ENCODE results near the gene MEST. TPM values are rescaled to one million over a fixed set of nuclear protein-coding genes. Genes with fewer than 3 reads are reported as not detected.
"Not testable (repeated sequence)": the region's sequence is repeated elsewhere in the genome, so short reads cannot be mapped to it uniquely, and the experiment has no call there.

The MEST gene
- total and polyA plus RNA-seq, 2 of the 13 experiments (the other 11 are each of a cell fraction or from before 2014, with no cell fraction given): 49.5 to 54.6 TPM

DNA sequence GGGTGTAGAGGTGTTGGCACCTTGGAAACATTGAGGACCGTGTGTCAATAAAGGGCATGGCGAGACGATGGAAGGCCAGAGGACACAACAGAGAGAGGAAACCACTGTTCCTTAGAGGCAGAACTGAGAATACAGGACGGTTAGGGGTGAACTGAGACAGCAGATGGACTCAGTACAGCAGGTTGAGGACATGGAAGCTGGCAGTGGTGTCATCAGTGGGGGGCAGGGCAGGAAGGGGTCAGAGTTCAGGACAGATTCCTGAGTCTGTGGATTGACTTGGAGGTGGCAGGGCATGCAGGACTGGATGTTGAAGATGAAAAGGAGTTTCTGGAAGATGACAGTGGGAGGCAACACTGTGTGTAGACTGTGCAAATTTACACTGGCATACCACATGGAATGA lies 50.4 kb downstream of the MEST start:
- H3K4me1 ChIP-seq (ENCODE audit: insufficient read depth, low read length): peaks cover 16% of the 10 kb centered on the region
- H4K20me1 ChIP-seq (ENCODE audit: insufficient read depth, low read length); CTCF ChIA-PET (ENCODE audit: low intra/inter-chr PET ratio, low total read pairs); H3K36me3 ChIP-seq (replicated peaks in 1 of 2; ENCODE audit: control insufficient read depth in 1 of 2, insufficient read depth in 2 of 2, low read length in 2 of 2); H3K27ac ChIP-seq (ENCODE audit: extremely low read length, insufficient read depth, low read length); H3K79me2 ChIP-seq (ENCODE audit: insufficient read depth, low read length); H3K4me2 ChIP-seq (ENCODE audit: low read depth, low read length); in situ Hi-C loops (cut with HindIII; ENCODE audit: extremely low pct_ligation_motif_present, low pct_unique_long_range_greater_than_20kb); H3K9me3 ChIP-seq (ENCODE audit: low read length); BruUV-seq (replicated peaks); H3K27me3 ChIP-seq (ENCODE audit: control insufficient read depth in 1 of 2, insufficient read depth in 2 of 2, low read length in 2 of 2); DNase-seq (ENCODE audit: low spot score); FAIRE-seq; H2AFZ ChIP-seq (ENCODE audit: low read length); intact Hi-C loops (cut with micrococcal nuclease; ENCODE audit: unreplicated experiment); H3K4me3 ChIP-seq (replicated peaks in 1 of 3; ENCODE audit: insufficient read depth in 1 of 3, low read depth in 2 of 3, low read length in 3 of 3); POLR2A ChIA-PET; H3K9ac ChIP-seq (ENCODE audit: insufficient read depth, low read depth, low read length): not testable (repeated sequence)
- WGBS (ENCODE audit: low lambda C conversion rate): 79% methylated on average over 4 of the region's 4 CpGs
- peak; percentile 38; the same call in 1 of the 3 replicates for ATAC-seq
- TF ChIP-seq ZNF281 (CRISPR knock-in tag; IDR thresholded peaks at IDR 0.05; ENCODE audit: borderline replicate concordance): 0 out of 2 replicates have a peak, but pooled peaks have one; percentile 18

GRCh38 chr7:130543487-130544010 lies 51.7 kb downstream of the MEST start:
- intact Hi-C loops (cut with micrococcal nuclease; ENCODE audit: unreplicated experiment): no loop called here
- CTCF ChIA-PET (ENCODE audit: low intra/inter-chr PET ratio, low total read pairs): no interaction called here
- WGBS (ENCODE audit: low lambda C conversion rate): 92% methylated on average over 2 of the region's 2 CpGs

More at GRCh38 chr7:130543487-130544010, 51.7 kb downstream of the MEST start:
- H3K4me2 ChIP-seq (ENCODE audit: low read depth, low read length): no peak overlapping the region
- FAIRE-seq (no peak), ATAC-seq (no peak), DNase-seq (ENCODE audit: low spot score) (no peak)
- in situ Hi-C loops (cut with HindIII; ENCODE audit: extremely low pct_ligation_motif_present, low pct_unique_long_range_greater_than_20kb): no loop called here
- no TSS peak for BruUV-seq (replicated peaks)
- H4K20me1 ChIP-seq (ENCODE audit: insufficient read depth, low read length): no peaks in the 10 kb centered on the region
- no peak overlapping the region for H3K27ac ChIP-seq (ENCODE audit: extremely low read length, insufficient read depth, low read length)
- H3K9me3 ChIP-seq (ENCODE audit: low read length): no peaks in the 10 kb centered on the region
- H2AFZ ChIP-seq (ENCODE audit: low read length): no peak overlapping the region
- H3K9ac ChIP-seq (ENCODE audit: insufficient read depth, low read depth, low read length): no peak overlapping the region
- H3K4me3 ChIP-seq (replicated peaks in 1 of 3; ENCODE audit: insufficient read depth in 1 of 3, low read depth in 2 of 3, low read length in 3 of 3): no peak overlapping the region
- H3K79me2 ChIP-seq (ENCODE audit: insufficient read depth, low read length): no peaks in the 10 kb centered on the region
- no peaks in the 10 kb centered on the region for H3K27me3 ChIP-seq (ENCODE audit: control insufficient read depth in 1 of 2, insufficient read depth in 2 of 2, low read length in 2 of 2)
- POLR2A ChIA-PET: no interaction called here
- no peaks in the 10 kb centered on the region; a peak in 1 of 5 replicates for H3K36me3 ChIP-seq (replicated peaks in 1 of 2; ENCODE audit: control insufficient read depth in 1 of 2, insufficient read depth in 2 of 2, low read length in 2 of 2)
- TF ChIP-seq MIER3 (CRISPR knock-in tag; IDR thresholded peaks at IDR 0.05; ENCODE audit: borderline replicate concordance): no peak
- TF ChIP-seq ZBTB2 (CRISPR knock-in tag; IDR thresholded peaks at IDR 0.05; ENCODE audit: low read depth): no peak
- TF ChIP-seq ZFYVE20 (CRISPR knock-in tag; IDR thresholded peaks at IDR 0.05; ENCODE audit: borderline replicate concordance, low read depth): no peak
- TF ChIP-seq RXRA (CRISPR knock-in tag; IDR thresholded peaks at IDR 0.05): no peak
- TF ChIP-seq MAFF (IDR thresholded peaks at IDR 0.05; ENCODE audit: low read depth, low read length): peak; percentile 52; the same call in 1 of the 2 replicates
- TF ChIP-seq ELK4 (CRISPR knock-in tag; IDR thresholded peaks at IDR 0.05; ENCODE audit: borderline replicate concordance): no peak
- no peak for TF ChIP-seq ZMAT3 (CRISPR knock-in tag; conservative IDR thresholded peaks at IDR 0.05)
- peak; percentile 53 to 57 for TF ChIP-seq MAFK (conservative IDR thresholded peaks at IDR 0.05 in 1 of 2, IDR thresholded peaks at IDR 0.05 in 1 of 2; ENCODE audit: low read length in 2 of 2)
- no peak for TF ChIP-seq RELA (CRISPR knock-in tag; IDR thresholded peaks at IDR 0.05)
- no peak for TF ChIP-seq HNRNPH1 (optimal IDR thresholded peaks at IDR 0.05; ENCODE audit: low read depth, low read length)
- H3K4me1 ChIP-seq (ENCODE audit: insufficient read depth, low read length): peaks cover 8% of the 10 kb centered on the region
